Ecto neural progenitor cell (in vitro differentiated cells): ENCODE measurements around the gene CRB1.
"Not testable (repeated sequence)": the region's sequence is repeated elsewhere in the genome, so short reads cannot be mapped to it uniquely, and the experiment has no call there.

Source experiments
- DNase-seq: peaks from one replicate; pipeline ENCODE4 v3.0.0-alpha.2; 2018; ENCODE audit warnings: low spot score

The CRB1 gene

GRCh38 chr1:197465528-197466327, 197.7 kb downstream of the CRB1 start:
- no peak for DNase-seq

DNA sequence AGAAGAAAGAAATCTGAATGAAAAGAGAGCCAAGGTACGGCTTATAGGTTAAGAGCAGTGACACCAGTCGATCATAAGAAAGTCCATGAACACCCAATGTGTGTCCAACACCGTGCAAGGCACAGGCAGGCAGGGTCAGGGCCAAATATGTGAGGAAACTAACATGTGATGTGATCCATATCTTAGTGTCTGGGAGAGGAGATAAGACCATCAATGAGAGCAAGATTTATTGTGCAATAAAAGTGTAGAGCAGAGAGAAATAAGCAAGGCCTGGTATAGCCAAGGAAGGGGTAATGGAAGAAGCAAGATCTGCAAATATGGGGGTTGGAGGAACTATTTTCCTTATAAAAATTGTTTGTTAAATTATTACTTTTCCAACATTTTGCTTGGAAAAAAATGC, 198.8 kb downstream of the CRB1 start:
- no peak for DNase-seq

DNA sequence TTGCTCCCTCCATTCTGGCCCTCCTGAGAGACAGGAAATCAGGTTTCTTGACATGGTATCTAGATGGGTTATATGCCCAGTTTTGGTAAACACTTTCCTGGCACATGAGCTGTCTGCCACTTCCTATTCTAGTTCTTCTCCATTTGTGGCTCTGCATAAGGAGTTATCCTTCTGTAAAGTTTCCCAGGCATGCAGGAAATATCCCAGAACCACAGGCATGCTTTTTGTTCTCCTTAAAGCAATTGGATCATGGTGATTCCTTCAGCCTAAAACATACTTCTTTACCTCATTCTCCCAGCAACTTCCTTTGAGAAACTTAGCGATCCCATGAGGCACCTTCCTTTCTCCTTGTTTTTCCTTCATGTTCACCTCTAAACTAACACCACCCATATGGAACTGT, 199.8 kb downstream of the CRB1 start:
- DNase-seq = no peak

DNA sequence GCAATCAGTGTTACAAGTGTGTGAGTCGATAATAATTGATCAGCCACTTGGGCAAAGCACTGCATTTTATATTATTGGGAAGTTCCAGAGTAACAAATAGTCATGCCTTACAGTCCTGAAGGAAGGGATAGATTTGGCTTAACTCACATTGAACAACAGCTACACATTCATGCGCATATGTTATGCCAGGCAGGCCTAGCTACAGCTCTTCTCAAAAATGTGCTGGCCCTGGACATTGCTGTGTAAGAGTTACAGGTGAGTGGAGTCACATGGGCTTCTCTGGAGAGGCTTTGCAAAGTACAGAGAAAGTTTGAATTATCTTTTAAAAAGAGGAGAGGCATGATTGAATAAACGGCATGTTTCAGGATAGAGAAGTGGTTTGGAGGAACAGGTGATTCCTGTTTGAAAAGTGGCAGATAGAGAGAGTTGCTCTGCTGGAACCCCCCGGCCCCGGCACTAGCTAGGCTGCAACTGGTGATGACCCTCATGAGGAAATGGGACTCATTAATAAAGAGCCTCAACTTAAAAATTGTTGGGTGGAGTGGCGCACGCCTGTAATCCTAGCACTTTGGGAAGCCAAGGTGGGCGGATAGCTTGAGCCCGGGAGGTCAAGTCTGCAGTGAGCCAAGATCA, 200.6 kb downstream of the CRB1 start:
- no peak for DNase-seq

- no peak for DNase-seq
These were observed 201.7 kb downstream of the CRB1 start for GRCh38 chr1:197469620-197470210.

GRCh38 chr1:197470330-197470729, 202.3 kb downstream of the CRB1 start:
- no peak for DNase-seq

DNA sequence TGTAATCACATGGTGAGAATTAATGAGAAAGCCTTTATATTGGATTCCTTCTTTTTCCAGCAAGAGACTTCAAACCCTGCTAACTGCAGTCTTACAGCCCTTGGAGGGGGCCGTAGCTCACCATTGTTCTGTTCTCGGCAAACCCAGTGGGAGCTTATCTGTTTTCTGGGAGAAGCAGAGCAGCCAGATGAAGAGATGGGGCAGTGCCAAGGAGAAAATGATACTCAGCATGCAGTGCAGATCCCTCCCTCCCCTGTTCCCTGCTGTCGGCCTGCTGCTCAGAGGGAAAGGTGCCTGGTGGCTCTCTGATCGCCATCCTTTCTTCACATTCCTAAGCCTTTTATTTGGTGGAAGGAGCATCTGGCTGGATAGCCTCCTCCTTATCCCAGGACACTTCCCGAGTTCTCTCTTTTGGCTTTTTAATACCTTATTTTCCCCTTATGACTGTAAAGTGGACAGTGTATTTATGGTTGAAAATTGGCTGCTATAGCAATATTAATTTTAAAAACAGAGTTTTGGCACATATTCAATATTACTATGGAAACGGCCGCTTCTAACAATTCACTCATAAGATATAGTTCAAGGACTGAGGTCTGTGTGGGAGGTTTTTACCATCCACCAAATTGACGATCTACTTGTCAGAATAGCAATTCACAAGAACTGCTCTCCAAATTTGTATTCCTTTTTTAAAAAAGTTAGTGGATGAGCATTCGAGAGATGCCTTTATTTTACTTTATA, 203.4 kb downstream of the CRB1 start:
- DNase-seq = peak; percentile 52

DNA sequence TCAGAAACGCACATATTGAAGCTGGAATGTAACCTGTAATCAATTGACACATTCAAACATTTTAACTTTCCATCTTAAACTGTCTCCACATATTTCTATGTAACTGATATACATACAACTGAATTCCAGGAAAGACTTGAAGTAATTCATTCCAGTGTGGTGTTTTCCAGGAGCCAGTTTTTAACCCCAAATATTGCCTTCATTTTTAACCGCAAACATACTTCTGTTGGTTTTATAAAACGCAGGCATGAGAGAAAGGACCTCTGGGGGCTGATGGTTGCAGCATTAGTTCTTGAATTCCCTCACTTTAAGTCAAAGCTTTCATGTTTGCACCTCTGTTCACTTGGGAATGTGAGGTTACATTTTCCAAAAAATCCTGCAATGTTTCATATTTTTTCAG, 204.1 kb downstream of the CRB1 start:
- DNase-seq = no peak

DNA sequence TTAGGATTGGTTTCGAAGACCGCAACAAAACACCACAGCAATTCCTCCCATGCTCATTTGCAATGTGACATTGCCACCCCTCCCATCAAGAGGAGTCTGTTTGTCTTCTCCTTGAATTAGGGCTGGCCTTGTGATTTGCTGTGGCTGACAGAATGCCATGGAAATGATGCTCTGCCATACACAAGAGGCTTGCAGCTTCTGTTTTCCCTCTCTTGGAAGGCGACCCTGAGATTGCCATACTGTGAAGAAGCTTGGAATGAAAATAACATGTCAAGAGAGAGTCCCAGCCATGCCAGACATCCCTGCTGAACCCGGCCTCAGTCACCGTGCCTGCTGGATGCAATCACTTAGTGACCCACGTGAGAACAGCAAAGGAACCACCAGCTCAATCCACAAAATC, 212.4 kb downstream of the CRB1 start:
- DNase-seq = no peak

- no peak for DNase-seq
These were observed 213.0 kb downstream of the CRB1 start for GRCh38 chr1:197481101-197481500.

- no peak for DNase-seq
These were observed 217.7 kb downstream of the CRB1 start for GRCh38 chr1:197485790-197486189.

- DNase-seq = no peak
These were observed 218.9 kb downstream of the CRB1 start for GRCh38 chr1:197486946-197487345.

DNA sequence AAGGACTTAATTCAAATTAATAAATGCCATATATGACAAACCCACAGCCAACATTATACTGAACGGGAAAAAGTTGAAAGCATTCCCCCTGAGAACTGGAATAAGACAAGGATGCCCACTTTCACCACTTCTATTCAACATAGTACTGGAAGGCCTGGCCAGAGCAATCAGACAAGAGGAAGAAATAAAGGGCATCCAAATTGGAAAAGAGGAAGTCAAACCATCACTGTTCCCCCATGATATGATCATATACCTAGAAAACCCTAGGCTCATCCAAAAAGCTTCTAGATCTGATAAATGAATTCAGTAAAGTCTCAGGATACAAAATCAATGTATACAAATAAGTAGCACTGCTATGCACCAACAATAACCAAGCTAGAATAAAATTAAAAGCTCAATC, 223.5 kb downstream of the CRB1 start:
- not testable (repeated sequence) for DNase-seq

DNA sequence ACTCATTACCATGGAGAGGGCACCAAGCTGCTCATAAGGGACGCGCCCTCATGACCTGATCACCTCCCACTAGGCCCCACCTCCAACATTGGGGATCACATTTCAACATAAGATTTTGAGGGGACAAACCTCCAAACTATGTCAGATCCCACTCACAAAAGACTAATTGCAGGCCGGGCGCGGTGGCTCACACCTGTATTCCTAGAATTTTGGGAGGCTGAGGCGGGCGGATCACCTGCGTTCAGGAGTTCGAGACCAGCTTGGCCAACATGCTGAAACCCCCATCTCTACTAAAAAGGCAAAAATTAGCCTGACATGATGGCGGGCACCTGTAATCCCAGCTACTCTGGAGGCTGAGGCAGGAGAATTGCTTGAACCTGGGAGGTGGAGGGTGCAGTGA, 228.7 kb downstream of the CRB1 start:
- no peak for DNase-seq

GRCh38 chr1:197510691-197511378, 242.8 kb downstream of the CRB1 start:
- no peak for DNase-seq

GRCh38 chr1:197515421-197515820, 247.4 kb downstream of the CRB1 start:
- no peak for DNase-seq

- DNase-seq = no peak
These were observed 251.8 kb downstream of the CRB1 start for GRCh38 chr1:197519741-197520334.

GRCh38 chr1:197521118-197521739, 253.2 kb downstream of the CRB1 start:
- no peak for DNase-seq

DNA sequence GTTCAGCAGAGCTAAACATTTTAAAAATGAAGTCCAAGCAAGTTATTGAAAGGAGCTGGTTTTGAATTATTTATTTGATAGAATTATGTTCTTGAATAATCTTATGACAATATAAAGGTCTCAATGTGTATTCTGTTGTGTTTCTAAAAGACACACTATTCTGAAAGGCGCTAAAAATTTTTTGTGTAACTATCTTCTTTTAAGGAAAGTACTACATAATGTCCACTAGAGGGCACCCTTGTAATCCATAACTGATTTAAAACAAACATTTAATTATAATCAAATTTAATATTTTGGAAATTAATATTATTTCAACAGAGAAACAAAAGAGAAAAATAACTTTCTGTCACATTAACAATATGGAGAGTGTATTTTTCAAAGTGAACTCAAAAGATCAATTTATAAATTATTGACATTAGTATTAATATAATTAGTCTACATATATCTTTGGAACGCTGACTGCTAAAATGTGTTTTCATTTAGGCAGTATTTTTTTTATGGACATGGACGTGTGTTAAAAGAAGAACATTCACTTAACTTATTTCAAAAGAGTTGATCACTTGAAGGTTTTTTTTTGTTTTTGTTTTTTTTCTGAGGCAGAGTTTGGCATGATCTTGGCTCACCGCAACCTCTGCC, 258.8 kb downstream of the CRB1 start:
- no peak for DNase-seq
